Neural cell (in vitro differentiated cells): Measurements from ENCODE around the gene C6orf141.

Source experiments
- CTCF ChIP-seq: fragments of 450-650 bp; IDR thresholded peaks from 2 replicates; pipeline ENCODE4 v1.5.1; 2014; ENCODE audit warnings: antibody characterized with exemption, mild to moderate bottlenecking, moderate library complexity; ENCODE audit not compliant: poor library complexity, severe bottlenecking
- REST ChIP-seq: IDR thresholded peaks from 2 replicates; pipeline ENCODE4 v1.6.1; 2012; ENCODE audit warnings: borderline replicate concordance
- SMC3 ChIP-seq: fragments of 450-650 bp; conservative IDR thresholded peaks from 2 replicates; pipeline ENCODE4 v1.6.1; 2014; ENCODE audit warnings: antibody characterized with exemption, mild to moderate bottlenecking, moderate library complexity; ENCODE audit not compliant: poor library complexity

- TF ChIP-seq CTCF (no peak), SMC3 (no peak), REST (no peak)
Measured at GRCh38 chr6:49565855-49566254, 15.4 kb downstream of the C6orf141 start.
